ENCODE data around the gene C14orf119.

GRCh38 chr14:23068789-23069412, 26.4 kb upstream of the C14orf119 start:
- peak; percentile 87 to 98 (median 97) for TF ChIP-seq CTCF (IDR thresholded peaks at IDR 0.05)
- TF ChIP-seq POLR2AphosphoS5 (IDR thresholded peaks at IDR 0.05), result peak; percentile 75
- TF ChIP-seq POLR2A (IDR thresholded peaks at IDR 0.05), result no peak

Data from prostate gland (tissue), 2 donors.